Mammary epithelial cell (primary cell): ENCODE measurements around the gene BTBD9.

Experiments used
- CTCF ChIP-seq, 2 donors: IDR thresholded peaks in 1 of 2; conservative IDR thresholded peaks in 1 of 2; 2 replicates each; pipeline ENCODE4 v1.5.1; 2011 to 2012; ENCODE audit warnings: inconsistent platforms in 2 of 2, low read length in 2 of 2, mild to moderate bottlenecking in 2 of 2, control low read depth in 1 of 2, low read depth in 1 of 2; ENCODE audit not compliant: insufficient read depth in 1 of 2; ENCODE audit errors: extremely low read depth in 1 of 2
- EZH2 ChIP-seq: IDR thresholded peaks from 2 replicates; pipeline ENCODE4 v1.6.1; 2012; ENCODE audit warnings: low read length, inconsistent platforms, borderline replicate concordance

- TF ChIP-seq CTCF (conservative IDR thresholded peaks at IDR 0.05 in 1 of 2, IDR thresholded peaks at IDR 0.05 in 1 of 2; ENCODE audit: extremely low read depth in 1 of 2, insufficient read depth in 1 of 2, low read depth in 1 of 2, low read length in 2 of 2) = no peak
- no peak for TF ChIP-seq EZH2
These were observed 60.6 kb downstream of the BTBD9 start for GRCh38 chr6:38579010-38579628.
